HG03175 (cell line): Measurements from ENCODE around the gene SPSB2.
A peak's percentile ranks its signal among the peaks of the same experiment; 100 is the strongest.

Source experiments
- ATAC-seq: cut with Tn5 transposase; IDR thresholded peaks from one replicate; pipeline ENCODE4 v1.9.1; 2021; ENCODE audit warnings: mild to moderate bottlenecking, moderate library complexity; ENCODE audit not compliant: unreplicated experiment

SPSB2 gene

GRCh38 chr12:6851921-6852650 lies 21.0 kb downstream of the SPSB2 start, which contains the start of gene USP5:
TSS of gene USP5 (plus strand) at chr12:6852150. CDS start at chr12:6852180, 30 bp downstream.
- peak; percentile 78 for ATAC-seq

GRCh38 chr12:6851153-6851920 lies 21.8 kb downstream of the SPSB2 start, which contains the start of gene CDCA3:
TSS of gene CDCA3 (minus strand) at chr12:6851286. CDS start at chr12:6850952, 334 bp downstream.
- peak; percentile 59 for ATAC-seq

GRCh38 chr12:6850796-6851152 lies 22.3 kb downstream of the SPSB2 start:
- no peak for ATAC-seq

- no peak for ATAC-seq
Observed at GRCh38 chr12:6849976-6850560, 23.0 kb downstream of the SPSB2 start.

GRCh38 chr12:6849427-6849826 lies 23.7 kb downstream of the SPSB2 start:
- no peak for ATAC-seq

- no peak for ATAC-seq
Observed at GRCh38 chr12:6847676-6848075, 25.4 kb downstream of the SPSB2 start.

GRCh38 chr12:6846316-6846869 lies 26.7 kb downstream of the SPSB2 start:
- no peak for ATAC-seq

GRCh38 chr12:6845395-6845794 lies 27.7 kb downstream of the SPSB2 start:
- ATAC-seq = no peak

- ATAC-seq = no peak
Observed at GRCh38 chr12:6843118-6843902, 29.8 kb downstream of the SPSB2 start.

- ATAC-seq = no peak
Observed at GRCh38 chr12:6842075-6842474, 31.0 kb downstream of the SPSB2 start.

- no peak for ATAC-seq
Observed at GRCh38 chr12:6840761-6841515, 32.2 kb downstream of the SPSB2 start, which contains the start of gene GNB3. TSS of gene GNB3 (plus strand) at chr12:6840925. CDS start at chr12:6841288, 363 bp downstream.

- ATAC-seq = no peak
Observed at GRCh38 chr12:6840330-6840729, 32.8 kb downstream of the SPSB2 start.

- ATAC-seq = peak; percentile 61
Observed at GRCh38 chr12:6839482-6840201, 33.5 kb downstream of the SPSB2 start.

GRCh38 chr12:6838854-6839253 lies 34.2 kb downstream of the SPSB2 start:
- ATAC-seq = no peak

GRCh38 chr12:6837370-6838060 lies 35.6 kb downstream of the SPSB2 start:
- no peak for ATAC-seq

- ATAC-seq = no peak
Observed at GRCh38 chr12:6836851-6837250, 36.3 kb downstream of the SPSB2 start.

GRCh38 chr12:6834873-6835272 lies 38.2 kb downstream of the SPSB2 start:
- ATAC-seq = no peak

GRCh38 chr12:6834254-6834653 lies 38.8 kb downstream of the SPSB2 start:
- no peak for ATAC-seq
